GM12892 (cell line): Measurements from ENCODE around the gene MAS1L.

Experiments used
- DNase-seq: peaks from one replicate; pipeline ENCODE4 v3.0.0; 2011; ENCODE audit not compliant: insufficient read length
- FAIRE-seq: peaks from 2 replicates; lab custom pipeline; 2011; peaks lifted over from hg19 to GRCh38; lab: Jason Lieb, UNC
- POLR2A ChIP-seq: IDR thresholded peaks from 2 replicates; pipeline ENCODE4 v1.6.1; 2011; ENCODE audit warnings: low read depth, low read length, control low read depth
- POLR2AphosphoS5 ChIP-seq: IDR thresholded peaks from 2 replicates; pipeline ENCODE4 v1.6.1; 2011; ENCODE audit warnings: low read depth, low read length, control low read depth
- TAF1 ChIP-seq: IDR thresholded peaks from 2 replicates; pipeline ENCODE4 v1.6.1; 2011; ENCODE audit warnings: low read depth, mild to moderate bottlenecking, control low read depth, low read length, borderline replicate concordance

MAS1L gene

DNA sequence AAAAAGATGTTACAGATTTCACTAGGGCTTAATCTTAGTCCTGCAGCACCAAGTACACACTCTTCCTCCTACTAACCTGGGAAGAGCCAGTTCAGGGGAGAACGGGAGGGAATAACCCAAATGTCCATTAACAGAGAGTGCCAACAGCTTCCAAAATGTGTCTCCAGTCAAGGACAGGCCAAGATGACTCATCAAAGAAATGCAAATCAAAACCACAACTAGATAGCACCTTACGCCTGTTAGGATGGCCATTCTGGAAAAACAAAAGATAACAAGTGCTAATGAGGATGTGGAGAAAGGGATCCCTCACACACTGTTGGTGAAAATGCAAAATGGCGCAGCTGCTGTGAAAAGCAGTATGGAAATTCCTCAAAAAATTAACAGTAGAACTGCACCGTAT lies 3.8 kb upstream of the MAS1L start:
- DNase-seq (no peak), FAIRE-seq (no peak)
- TF ChIP-seq POLR2AphosphoS5 = no peak
- no peak for TF ChIP-seq POLR2A
- no peak for TF ChIP-seq TAF1

- no peak for DNase-seq
- no peak for FAIRE-seq
- TF ChIP-seq TAF1 = no peak
- TF ChIP-seq POLR2AphosphoS5 = no peak
- no peak for TF ChIP-seq POLR2A
Measured at GRCh38 chr6:29490552-29490951, 2.8 kb upstream of the MAS1L start.

GRCh38 chr6:29490055-29490454 lies 2.3 kb upstream of the MAS1L start:
- TF ChIP-seq POLR2AphosphoS5 (no peak), POLR2A (no peak), TAF1 (no peak)
- DNase-seq = no peak
- FAIRE-seq = no peak

GRCh38 chr6:29489286-29489685 lies 1.5 kb upstream of the MAS1L start:
- FAIRE-seq = no peak
- DNase-seq = no peak
- TF ChIP-seq POLR2A (no peak), TAF1 (no peak), POLR2AphosphoS5 (no peak)

- TF ChIP-seq POLR2A = no peak
- no peak for TF ChIP-seq TAF1
- no peak for TF ChIP-seq POLR2AphosphoS5
- FAIRE-seq = no peak
Measured at GRCh38 chr6:29488874-29489273, 1.1 kb upstream of the MAS1L start.

DNA sequence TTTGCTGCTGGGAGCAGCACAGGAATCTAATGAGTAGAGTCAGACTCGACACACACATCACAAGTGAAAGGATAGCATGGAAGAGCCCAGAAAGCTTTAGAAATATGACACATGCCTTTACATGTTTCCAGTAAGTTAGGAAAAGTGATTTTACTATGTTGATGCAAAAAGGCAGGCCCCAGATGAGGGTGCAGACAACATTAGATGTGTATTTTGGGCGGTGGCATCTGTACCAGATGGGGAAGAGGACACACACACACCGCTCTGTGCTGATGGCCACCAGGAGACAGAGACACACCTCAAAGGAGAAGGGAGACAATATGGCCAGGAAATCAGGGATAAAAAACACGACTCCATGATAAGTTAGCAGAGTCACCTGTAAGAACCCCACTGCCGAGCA lies 625 bp downstream of the MAS1L start:
- no peak for FAIRE-seq
- TF ChIP-seq POLR2AphosphoS5 (no peak), TAF1 (no peak), POLR2A (no peak)
- DNase-seq = no peak

More at GRCh38 chr6:29488874-29489273, 1.1 kb upstream of the MAS1L start:
- DNase-seq = no peak

DNA sequence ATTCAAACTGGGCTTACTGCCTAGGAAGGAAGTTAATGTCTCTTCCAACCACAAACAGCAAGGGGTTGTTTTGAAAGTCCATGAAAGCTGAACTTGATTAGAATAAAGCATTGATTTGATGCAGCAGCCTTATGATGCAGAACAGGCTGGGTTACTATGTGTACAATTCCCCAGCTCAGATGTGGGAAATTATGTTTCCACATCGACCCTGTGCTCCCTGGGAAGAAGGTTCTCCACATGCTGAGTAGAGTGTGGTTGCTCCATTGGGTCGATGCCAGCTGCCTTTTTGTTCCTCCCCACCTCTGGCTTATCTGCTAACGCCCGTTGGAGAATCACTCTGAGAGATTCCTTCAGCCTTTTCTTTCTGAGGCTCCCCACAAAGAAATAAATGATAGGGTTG lies 1.2 kb downstream of the MAS1L start:
- FAIRE-seq = no peak
- TF ChIP-seq TAF1 (no peak), POLR2AphosphoS5 (no peak), POLR2A (no peak)
- no peak for DNase-seq

- DNase-seq = no peak
- TF ChIP-seq TAF1 (no peak), POLR2AphosphoS5 (no peak)
- FAIRE-seq = no peak
Measured at GRCh38 chr6:29483735-29484134, 4.0 kb downstream of the MAS1L start.

DNA sequence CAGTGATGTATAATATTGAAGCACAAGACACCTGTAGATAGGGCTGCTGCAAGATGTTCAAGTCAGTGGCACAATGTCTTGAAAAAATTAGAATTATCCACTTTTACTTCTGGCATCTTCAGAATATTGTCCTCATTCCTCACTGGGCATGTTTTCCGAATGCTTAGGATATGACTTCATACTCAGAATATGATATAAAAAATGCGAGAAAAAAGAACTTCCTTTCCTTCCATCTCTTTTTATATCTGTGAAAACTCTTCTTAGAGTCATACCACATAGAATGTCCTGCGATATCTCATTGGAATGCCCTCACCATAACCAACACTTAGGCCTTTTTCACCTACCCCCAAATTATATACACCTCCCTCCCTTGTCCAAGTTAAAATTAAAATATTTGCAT lies 4.6 kb downstream of the MAS1L start:
- no peak for DNase-seq
- TF ChIP-seq POLR2A (no peak), TAF1 (no peak), POLR2AphosphoS5 (no peak)
- FAIRE-seq = no peak

GRCh38 chr6:29479560-29479959 lies 8.2 kb downstream of the MAS1L start:
- DNase-seq = no peak
- TF ChIP-seq POLR2AphosphoS5 (no peak), TAF1 (no peak), POLR2A (no peak)
- FAIRE-seq = no peak

DNA sequence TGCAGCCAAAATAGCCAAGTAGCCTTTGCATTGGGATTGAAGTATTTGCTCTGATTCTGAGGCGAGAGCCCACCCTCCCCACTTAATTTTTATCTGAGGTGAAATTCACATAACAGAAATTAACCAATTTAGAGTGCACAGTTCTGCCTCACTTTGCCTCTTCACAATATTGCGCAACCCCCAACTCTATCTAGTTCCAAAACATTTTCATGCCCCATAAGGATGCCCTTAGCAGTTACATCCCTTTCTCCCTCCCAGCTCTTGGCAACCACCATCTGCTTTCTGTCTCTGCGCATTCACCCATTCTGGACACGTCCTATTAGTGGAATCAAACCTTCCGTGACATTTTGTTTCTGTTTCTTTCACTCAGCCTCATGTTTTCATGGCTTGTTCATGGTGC lies 9.0 kb downstream of the MAS1L start:
- FAIRE-seq (no peak), DNase-seq (no peak)
- TF ChIP-seq POLR2AphosphoS5 = no peak
- no peak for TF ChIP-seq POLR2A
- no peak for TF ChIP-seq TAF1

- no peak for DNase-seq
- no peak for FAIRE-seq
- TF ChIP-seq TAF1 (no peak), POLR2A (no peak), POLR2AphosphoS5 (no peak)
Measured at GRCh38 chr6:29477923-29478450, 9.8 kb downstream of the MAS1L start.

GRCh38 chr6:29474996-29475395 lies 12.8 kb downstream of the MAS1L start:
- no peak for DNase-seq
- no peak for FAIRE-seq
- no peak for TF ChIP-seq TAF1
- no peak for TF ChIP-seq POLR2A
- TF ChIP-seq POLR2AphosphoS5 = no peak
